HEK293 (cell line): ENCODE results near the gene NR3C2.

Experiments used
- CTCF ChIA-PET: fragments of 350-600 bp; formaldehyde crosslinking; extraction: SDS; loops from one replicate; lab custom pipeline; 2021; ENCODE audit warnings: antibody characterized with exemption; lab: Yijun Ruan, JAX
- POLR2A ChIA-PET: fragments of 300-600 bp; formaldehyde crosslinking; extraction: SDS; loops from one replicate; lab custom pipeline; 2020; ENCODE audit warnings: antibody characterized with exemption, inconsistent platforms; lab: Yijun Ruan, JAX
- H3K27ac ChIP-seq: fragments of 200-500 bp; sonication (Bioruptor generic); 2 replicates; pipeline ENCODE4 v1.5.1; 2014; ENCODE audit warnings: low read depth, low read length, control low read depth, inconsistent platforms; ENCODE audit errors: extremely low read depth
- H3K36me3 ChIP-seq, 2 experiments: fragments of 200-500 bp in 1 of 2; sonication (Bioruptor generic) in 1 of 2; 1 replicate in 1 of 2; 2 replicates in 1 of 2; pipeline ENCODE4 v1.5.1; 2014 to 2017; ENCODE audit warnings: inconsistent platforms in 2 of 2, low read length in 2 of 2; ENCODE audit not compliant: control insufficient read depth in 2 of 2, insufficient read depth in 1 of 2
- H3K4me1 ChIP-seq: fragments of 200-500 bp; sonication (Bioruptor generic); 2 replicates; pipeline ENCODE4 v1.5.1; 2014; ENCODE audit warnings: mild to moderate bottlenecking, low read length, inconsistent platforms; ENCODE audit not compliant: control insufficient read depth, insufficient read depth
- H3K4me3 ChIP-seq: 2 replicates; pipeline ENCODE4 v1.5.1; 2011; ENCODE audit warnings: low read depth, mild to moderate bottlenecking, control low read depth, low read length, moderate library complexity
- H3K9me3 ChIP-seq: fragments of 200-500 bp; sonication (Bioruptor generic); 2 replicates; pipeline ENCODE4 v1.5.1; 2014; ENCODE audit warnings: low read depth, low read length, inconsistent platforms; ENCODE audit not compliant: control insufficient read depth, insufficient read depth
- GLI2 ChIP-seq: fragments of 450-650 bp; formaldehyde crosslinking; IDR thresholded peaks from 2 replicates; pipeline ENCODE4; 2017; ENCODE audit warnings: missing biosample characterization, missing genetic modification characterization, low read depth, borderline replicate concordance
- GLIS1 ChIP-seq: fragments of 450-650 bp; formaldehyde crosslinking; IDR thresholded peaks from 2 replicates; pipeline ENCODE4 v1.5.1; 2016; ENCODE audit warnings: missing biosample characterization, missing genetic modification characterization
- RBAK ChIP-seq: fragments of 450-650 bp; formaldehyde crosslinking; IDR thresholded peaks from 2 replicates; pipeline ENCODE4 v1.5.1; 2016; ENCODE audit warnings: missing biosample characterization, missing genetic modification characterization
- ZBTB17 ChIP-seq: fragments of 450-650 bp; formaldehyde crosslinking; IDR thresholded peaks from 2 replicates; pipeline ENCODE4 v1.5.1; 2016; ENCODE audit warnings: missing biosample characterization, missing genetic modification characterization
- ZBTB20 ChIP-seq: fragments of 450-650 bp; formaldehyde crosslinking; IDR thresholded peaks from 2 replicates; pipeline ENCODE4 v1.5.1; 2016; ENCODE audit warnings: missing biosample characterization, missing genetic modification characterization
- ZBTB8A ChIP-seq: fragments of 450-650 bp; formaldehyde crosslinking; IDR thresholded peaks from 2 replicates; pipeline ENCODE4 v1.5.1; 2016; ENCODE audit warnings: missing biosample characterization, missing genetic modification characterization
- ZFP41 ChIP-seq: fragments of 450-650 bp; formaldehyde crosslinking; IDR thresholded peaks from 2 replicates; pipeline ENCODE4 v1.5.1; 2016; ENCODE audit warnings: missing biosample characterization, missing genetic modification characterization, borderline replicate concordance
- ZIC2 ChIP-seq: fragments of 450-650 bp; formaldehyde crosslinking; IDR thresholded peaks from 2 replicates; pipeline ENCODE4 v1.5.1; 2016; ENCODE audit warnings: missing biosample characterization, missing genetic modification characterization
- ZNF19 ChIP-seq: fragments of 450-650 bp; formaldehyde crosslinking; IDR thresholded peaks from 2 replicates; pipeline ENCODE4; 2016; ENCODE audit warnings: missing biosample characterization, missing genetic modification characterization, low read depth
- ZNF221 ChIP-seq: fragments of 450-650 bp; formaldehyde crosslinking; IDR thresholded peaks from 2 replicates; pipeline ENCODE4 v1.5.1; 2017; ENCODE audit warnings: missing biosample characterization, missing genetic modification characterization, borderline replicate concordance
- ZNF23 ChIP-seq: fragments of 450-650 bp; formaldehyde crosslinking; IDR thresholded peaks from 2 replicates; pipeline ENCODE4 v1.5.1; 2016; ENCODE audit warnings: missing biosample characterization, missing genetic modification characterization, borderline replicate concordance
- ZNF274 ChIP-seq, 2 experiments: fragments of 200-500 bp in 1 of 2; fragments of 450-650 bp in 1 of 2; sonication (Bioruptor generic) in 1 of 2; formaldehyde crosslinking in 1 of 2; IDR thresholded peaks; 2 replicates each; pipeline versions ENCODE4 v1.5.1 to v1.6.1; 2014 to 2016; ENCODE audit warnings: borderline replicate concordance in 1 of 2, inconsistent platforms in 1 of 2, low read length in 1 of 2, missing biosample characterization in 1 of 2, missing genetic modification characterization in 1 of 2
- ZNF341 ChIP-seq: fragments of 450-650 bp; formaldehyde crosslinking; IDR thresholded peaks from 2 replicates; pipeline ENCODE4; 2016; ENCODE audit warnings: low read depth, missing biosample characterization, missing genetic modification characterization
- ZNF366 ChIP-seq: fragments of 450-650 bp; formaldehyde crosslinking; conservative IDR thresholded peaks from 2 replicates; pipeline ENCODE4 v1.5.1; 2016; ENCODE audit warnings: missing biosample characterization, missing genetic modification characterization
- ZNF555 ChIP-seq: fragments of 450-650 bp; formaldehyde crosslinking; conservative IDR thresholded peaks from 2 replicates; pipeline ENCODE4 v1.5.1; 2017; ENCODE audit warnings: missing biosample characterization, mild to moderate bottlenecking, missing genetic modification characterization, inconsistent platforms
- ZNF600 ChIP-seq: fragments of 450-650 bp; formaldehyde crosslinking; IDR thresholded peaks from 2 replicates; pipeline ENCODE4 v1.5.1; 2016; ENCODE audit warnings: missing biosample characterization, missing genetic modification characterization
- ZNF664 ChIP-seq: fragments of 450-650 bp; formaldehyde crosslinking; IDR thresholded peaks from 2 replicates; pipeline ENCODE4 v1.5.1; 2016; ENCODE audit warnings: missing biosample characterization, missing genetic modification characterization
- ZXDB ChIP-seq: fragments of 450-650 bp; formaldehyde crosslinking; IDR thresholded peaks from 2 replicates; pipeline ENCODE4 v1.5.1; 2016; ENCODE audit warnings: missing biosample characterization, missing genetic modification characterization
- TF ChIP-seq, protein P1 (sequence below): fragments of 450-650 bp; formaldehyde crosslinking; IDR thresholded peaks from 2 replicates; pipeline ENCODE4 v1.5.1; 2016; ENCODE audit warnings: missing biosample characterization, missing genetic modification characterization
- TF ChIP-seq, protein P2 (sequence below): fragments of 450-650 bp; formaldehyde crosslinking; IDR thresholded peaks from 2 replicates; pipeline ENCODE4 v1.5.1; 2016; ENCODE audit warnings: missing biosample characterization, missing genetic modification characterization
- TF ChIP-seq, protein P3 (sequence below): fragments of 450-650 bp; formaldehyde crosslinking; IDR thresholded peaks from 2 replicates; pipeline ENCODE4 v1.5.1; 2017; ENCODE audit warnings: missing biosample characterization, missing genetic modification characterization
- TF ChIP-seq, protein P4 (sequence below): fragments of 450-650 bp; formaldehyde crosslinking; IDR thresholded peaks from 2 replicates; pipeline ENCODE4 v1.5.1; 2016; ENCODE audit warnings: missing biosample characterization, missing genetic modification characterization
- TF ChIP-seq, protein P5 (sequence below): fragments of 450-650 bp; formaldehyde crosslinking; IDR thresholded peaks from 2 replicates; pipeline ENCODE4 v1.5.1; 2016; ENCODE audit warnings: missing biosample characterization, missing genetic modification characterization
- TF ChIP-seq, protein P6 (sequence below): fragments of 450-650 bp; formaldehyde crosslinking; IDR thresholded peaks from 2 replicates; pipeline ENCODE4 v1.5.1; 2016; ENCODE audit warnings: missing biosample characterization, missing genetic modification characterization

NR3C2 gene

DNA sequence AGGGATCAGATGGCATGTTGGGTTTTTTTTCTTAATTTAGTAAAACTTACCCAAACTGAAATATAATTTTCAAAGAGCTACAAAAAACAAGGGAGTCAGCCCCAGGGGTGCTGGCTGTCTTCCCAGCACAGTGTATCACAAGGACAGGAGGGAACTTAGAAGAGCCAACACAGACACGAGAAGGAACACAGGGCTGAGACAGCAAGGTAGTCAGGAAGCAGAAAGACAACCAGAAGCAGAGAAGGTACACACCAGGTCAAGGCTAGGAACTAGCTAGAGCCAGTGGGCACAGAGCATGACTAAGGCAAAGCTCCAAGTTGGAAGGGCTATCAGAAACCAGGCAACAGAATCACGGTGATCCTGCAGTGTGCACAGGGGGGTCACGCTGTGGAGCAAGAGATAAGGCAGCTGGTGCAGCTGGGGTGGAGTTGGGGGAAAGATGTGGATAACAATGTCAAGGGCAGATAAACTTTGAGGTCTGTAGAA is 168.7 kb downstream of the NR3C2 start:
- Histone ChIP-seq H3K27ac (no peak overlapping the region), H3K4me3 (no peak overlapping the region), H3K4me1 (peaks cover 9% of the 10 kb centered on the region), H3K9me3 (no peaks in the 10 kb centered on the region), H3K36me3 (no peaks in the 10 kb centered on the region)
- ChIA-PET CTCF (no interaction called here), POLR2A (no interaction called here)
- TF ChIP-seq ZFP41 (tag by site-specific recombination) (no peak), ZIC2 (tag by site-specific recombination) (peak; percentile 96), GLIS1 (tag by site-specific recombination) (peak; percentile 31; the same call in 1 of the 2 replicates), ZNF600 (tag by site-specific recombination) (peak; percentile 96), ZBTB8A (tag by site-specific recombination) (peak; percentile 22; the same call in 1 of the 2 replicates), ZNF23 (no peak), ZBTB17 (tag by site-specific recombination) (peak; percentile 56), GLI2 (tag by site-specific recombination) (no peak), ZNF341 (tag by site-specific recombination) (peak; percentile 95), ZNF221 (tag by site-specific recombination) (no peak)
- TF ChIP-seq, protein P1, sequence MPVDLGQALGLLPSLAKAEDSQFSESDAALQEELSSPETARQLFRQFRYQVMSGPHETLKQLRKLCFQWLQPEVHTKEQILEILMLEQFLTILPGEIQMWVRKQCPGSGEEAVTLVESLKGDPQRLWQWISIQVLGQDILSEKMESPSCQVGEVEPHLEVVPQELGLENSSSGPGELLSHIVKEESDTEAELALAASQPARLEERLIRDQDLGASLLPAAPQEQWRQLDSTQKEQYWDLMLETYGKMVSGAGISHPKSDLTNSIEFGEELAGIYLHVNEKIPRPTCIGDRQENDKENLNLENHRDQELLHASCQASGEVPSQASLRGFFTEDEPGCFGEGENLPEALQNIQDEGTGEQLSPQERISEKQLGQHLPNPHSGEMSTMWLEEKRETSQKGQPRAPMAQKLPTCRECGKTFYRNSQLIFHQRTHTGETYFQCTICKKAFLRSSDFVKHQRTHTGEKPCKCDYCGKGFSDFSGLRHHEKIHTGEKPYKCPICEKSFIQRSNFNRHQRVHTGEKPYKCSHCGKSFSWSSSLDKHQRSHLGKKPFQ (tag by site-specific recombination) = peak; percentile 89
- TF ChIP-seq, protein P2, sequence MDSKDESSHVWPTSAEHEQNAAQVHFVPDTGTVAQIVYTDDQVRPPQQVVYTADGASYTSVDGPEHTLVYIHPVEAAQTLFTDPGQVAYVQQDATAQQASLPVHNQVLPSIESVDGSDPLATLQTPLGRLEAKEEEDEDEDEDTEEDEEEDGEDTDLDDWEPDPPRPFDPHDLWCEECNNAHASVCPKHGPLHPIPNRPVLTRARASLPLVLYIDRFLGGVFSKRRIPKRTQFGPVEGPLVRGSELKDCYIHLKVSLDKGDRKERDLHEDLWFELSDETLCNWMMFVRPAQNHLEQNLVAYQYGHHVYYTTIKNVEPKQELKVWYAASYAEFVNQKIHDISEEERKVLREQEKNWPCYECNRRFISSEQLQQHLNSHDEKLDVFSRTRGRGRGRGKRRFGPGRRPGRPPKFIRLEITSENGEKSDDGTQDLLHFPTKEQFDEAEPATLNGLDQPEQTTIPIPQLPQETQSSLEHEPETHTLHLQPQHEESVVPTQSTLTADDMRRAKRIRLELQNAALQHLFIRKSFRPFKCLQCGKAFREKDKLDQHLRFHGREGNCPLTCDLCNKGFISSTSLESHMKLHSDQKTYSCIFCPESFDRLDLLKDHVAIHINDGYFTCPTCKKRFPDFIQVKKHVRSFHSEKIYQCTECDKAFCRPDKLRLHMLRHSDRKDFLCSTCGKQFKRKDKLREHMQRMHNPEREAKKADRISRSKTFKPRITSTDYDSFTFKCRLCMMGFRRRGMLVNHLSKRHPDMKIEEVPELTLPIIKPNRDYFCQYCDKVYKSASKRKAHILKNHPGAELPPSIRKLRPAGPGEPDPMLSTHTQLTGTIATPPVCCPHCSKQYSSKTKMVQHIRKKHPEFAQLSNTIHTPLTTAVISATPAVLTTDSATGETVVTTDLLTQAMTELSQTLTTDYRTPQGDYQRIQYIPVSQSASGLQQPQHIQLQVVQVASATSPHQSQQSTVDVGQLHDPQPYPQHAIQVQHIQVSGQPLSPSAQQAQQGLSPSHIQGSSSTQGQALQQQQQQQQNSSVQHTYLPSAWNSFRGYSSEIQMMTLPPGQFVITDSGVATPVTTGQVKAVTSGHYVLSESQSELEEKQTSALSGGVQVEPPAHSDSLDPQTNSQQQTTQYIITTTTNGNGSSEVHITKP (tag by site-specific recombination) = 0 out of 2 replicates have a peak, but pooled peaks have one; percentile 18
- TF ChIP-seq, protein P3, sequence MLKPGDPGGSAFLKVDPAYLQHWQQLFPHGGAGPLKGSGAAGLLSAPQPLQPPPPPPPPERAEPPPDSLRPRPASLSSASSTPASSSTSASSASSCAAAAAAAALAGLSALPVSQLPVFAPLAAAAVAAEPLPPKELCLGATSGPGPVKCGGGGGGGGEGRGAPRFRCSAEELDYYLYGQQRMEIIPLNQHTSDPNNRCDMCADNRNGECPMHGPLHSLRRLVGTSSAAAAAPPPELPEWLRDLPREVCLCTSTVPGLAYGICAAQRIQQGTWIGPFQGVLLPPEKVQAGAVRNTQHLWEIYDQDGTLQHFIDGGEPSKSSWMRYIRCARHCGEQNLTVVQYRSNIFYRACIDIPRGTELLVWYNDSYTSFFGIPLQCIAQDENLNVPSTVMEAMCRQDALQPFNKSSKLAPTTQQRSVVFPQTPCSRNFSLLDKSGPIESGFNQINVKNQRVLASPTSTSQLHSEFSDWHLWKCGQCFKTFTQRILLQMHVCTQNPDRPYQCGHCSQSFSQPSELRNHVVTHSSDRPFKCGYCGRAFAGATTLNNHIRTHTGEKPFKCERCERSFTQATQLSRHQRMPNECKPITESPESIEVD (tag by site-specific recombination) = peak; percentile 69

DNA sequence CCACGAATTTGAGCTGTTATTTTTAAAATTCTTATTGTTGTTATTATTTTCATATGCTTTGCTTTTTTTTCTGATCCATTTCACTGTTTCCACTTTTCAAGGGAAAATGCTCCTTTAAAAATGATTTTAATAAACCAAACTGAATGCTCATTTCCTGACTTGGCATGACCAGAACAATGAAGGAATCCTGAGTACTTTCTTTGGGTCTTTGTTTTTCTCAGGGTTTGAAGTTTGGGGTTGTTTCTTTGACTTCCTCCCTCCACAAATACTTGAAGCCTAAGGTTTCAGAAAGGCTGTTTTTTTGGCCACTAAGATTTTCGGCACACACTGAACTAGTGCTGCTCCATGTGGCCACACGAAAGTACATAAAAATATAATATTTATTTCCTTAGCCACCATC is 171.0 kb downstream of the NR3C2 start:
- no peaks in the 10 kb centered on the region for H3K36me3 ChIP-seq
- ChIA-PET POLR2A (no interaction called here), CTCF (no interaction called here)
- H3K4me3 ChIP-seq = no peak overlapping the region
- H3K4me1 ChIP-seq = peaks cover 9% of the 10 kb centered on the region
- H3K9me3 ChIP-seq = no peaks in the 10 kb centered on the region
- H3K27ac ChIP-seq = no peak overlapping the region
- no peak for TF ChIP-seq ZXDB (tag by site-specific recombination)
- TF ChIP-seq, protein P4, sequence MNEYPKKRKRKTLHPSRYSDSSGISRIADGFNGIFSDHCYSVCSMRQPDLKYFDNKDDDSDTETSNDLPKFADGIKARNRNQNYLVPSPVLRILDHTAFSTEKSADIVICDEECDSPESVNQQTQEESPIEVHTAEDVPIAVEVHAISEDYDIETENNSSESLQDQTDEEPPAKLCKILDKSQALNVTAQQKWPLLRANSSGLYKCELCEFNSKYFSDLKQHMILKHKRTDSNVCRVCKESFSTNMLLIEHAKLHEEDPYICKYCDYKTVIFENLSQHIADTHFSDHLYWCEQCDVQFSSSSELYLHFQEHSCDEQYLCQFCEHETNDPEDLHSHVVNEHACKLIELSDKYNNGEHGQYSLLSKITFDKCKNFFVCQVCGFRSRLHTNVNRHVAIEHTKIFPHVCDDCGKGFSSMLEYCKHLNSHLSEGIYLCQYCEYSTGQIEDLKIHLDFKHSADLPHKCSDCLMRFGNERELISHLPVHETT (tag by site-specific recombination) = no peak
- TF ChIP-seq, protein P5, sequence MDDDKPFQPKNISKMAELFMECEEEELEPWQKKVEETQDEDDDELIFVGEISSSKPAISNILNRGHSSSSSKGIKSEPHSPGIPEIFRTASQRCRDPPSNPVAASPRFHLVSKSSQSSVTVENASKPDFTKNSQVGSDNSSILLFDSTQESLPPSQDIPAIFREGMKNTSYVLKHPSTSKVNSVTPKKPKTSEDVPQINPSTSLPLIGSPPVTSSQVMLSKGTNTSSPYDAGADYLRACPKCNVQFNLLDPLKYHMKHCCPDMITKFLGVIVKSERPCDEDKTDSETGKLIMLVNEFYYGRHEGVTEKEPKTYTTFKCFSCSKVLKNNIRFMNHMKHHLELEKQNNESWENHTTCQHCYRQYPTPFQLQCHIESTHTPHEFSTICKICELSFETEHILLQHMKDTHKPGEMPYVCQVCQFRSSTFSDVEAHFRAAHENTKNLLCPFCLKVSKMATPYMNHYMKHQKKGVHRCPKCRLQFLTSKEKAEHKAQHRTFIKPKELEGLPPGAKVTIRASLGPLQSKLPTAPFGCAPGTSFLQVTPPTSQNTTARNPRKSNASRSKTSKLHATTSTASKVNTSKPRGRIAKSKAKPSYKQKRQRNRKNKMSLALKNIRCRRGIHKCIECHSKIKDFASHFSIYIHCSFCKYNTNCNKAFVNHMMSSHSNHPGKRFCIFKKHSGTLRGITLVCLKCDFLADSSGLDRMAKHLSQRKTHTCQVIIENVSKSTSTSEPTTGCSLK = no peak
- TF ChIP-seq RBAK (tag by site-specific recombination) = no peak
- no peak for TF ChIP-seq ZNF19
- no peak for TF ChIP-seq ZNF664
- TF ChIP-seq, protein P6, sequence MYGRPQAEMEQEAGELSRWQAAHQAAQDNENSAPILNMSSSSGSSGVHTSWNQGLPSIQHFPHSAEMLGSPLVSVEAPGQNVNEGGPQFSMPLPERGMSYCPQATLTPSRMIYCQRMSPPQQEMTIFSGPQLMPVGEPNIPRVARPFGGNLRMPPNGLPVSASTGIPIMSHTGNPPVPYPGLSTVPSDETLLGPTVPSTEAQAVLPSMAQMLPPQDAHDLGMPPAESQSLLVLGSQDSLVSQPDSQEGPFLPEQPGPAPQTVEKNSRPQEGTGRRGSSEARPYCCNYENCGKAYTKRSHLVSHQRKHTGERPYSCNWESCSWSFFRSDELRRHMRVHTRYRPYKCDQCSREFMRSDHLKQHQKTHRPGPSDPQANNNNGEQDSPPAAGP = no peak
- no peak for TF ChIP-seq ZBTB20 (tag by site-specific recombination)
- no peak for TF ChIP-seq ZNF366 (tag by site-specific recombination)
- TF ChIP-seq ZNF274 (IDR thresholded peaks at IDR 0.05; ENCODE audit: low read length) = no peak
- no peak for TF ChIP-seq ZNF274 (tag by site-specific recombination; IDR thresholded peaks at IDR 0.05; ENCODE audit: borderline replicate concordance)
- TF ChIP-seq ZNF555 (tag by site-specific recombination) = no peak
